Renal pelvis (tissue), 12 donors: ENCODE measurements around the gene KRT39. TPM values are rescaled to one million over a fixed set of nuclear protein-coding genes. Genes with fewer than 3 reads are reported as not detected.
"Not testable (repeated sequence)": the region's sequence is repeated elsewhere in the genome, so short reads cannot be mapped to it uniquely, and the experiment has no call there.

Source experiments
- DNase-seq: peaks from one replicate; pipeline ENCODE4 v3.0.0-alpha.2; 2013
- long read RNA-seq, 16 experiments: transcript quantifications; one replicate each; lab custom pipeline, GENCODE V29; 2026
- polyA plus RNA-seq, 3 donors: library from polyadenylated mRNA; unstranded; fragments of 120-200 nt; gene quantifications; one replicate each; pipeline ENCODE4 v1.2.1, GENCODE V29; 2013; ENCODE audit not compliant: insufficient read length in 3 of 3

The KRT39 gene
- polyA plus RNA-seq, result not detected
- long read RNA-seq, donor 1, result 0 reads
- long read RNA-seq, donor 2, result 0 reads
- long read RNA-seq, donor 3, result 0 reads
- long read RNA-seq, donor 4, result 0 reads
- long read RNA-seq, donor 5, result 0 reads
- long read RNA-seq, donor 6, result 0 reads
- long read RNA-seq, donor 7, result 0 reads
- long read RNA-seq, donor 8, result 0 reads
- long read RNA-seq, donor 9, result 0 reads
- long read RNA-seq, donor 10, result 0 reads
- long read RNA-seq, donor 11, result 0 reads
- long read RNA-seq, donor 12, result 0 reads
- long read RNA-seq, donor 13, result 0 reads
- long read RNA-seq, donor 14, result 0 reads
- long read RNA-seq, donor 15, result 0 reads
- long read RNA-seq, donor 16, result 0 reads

DNA sequence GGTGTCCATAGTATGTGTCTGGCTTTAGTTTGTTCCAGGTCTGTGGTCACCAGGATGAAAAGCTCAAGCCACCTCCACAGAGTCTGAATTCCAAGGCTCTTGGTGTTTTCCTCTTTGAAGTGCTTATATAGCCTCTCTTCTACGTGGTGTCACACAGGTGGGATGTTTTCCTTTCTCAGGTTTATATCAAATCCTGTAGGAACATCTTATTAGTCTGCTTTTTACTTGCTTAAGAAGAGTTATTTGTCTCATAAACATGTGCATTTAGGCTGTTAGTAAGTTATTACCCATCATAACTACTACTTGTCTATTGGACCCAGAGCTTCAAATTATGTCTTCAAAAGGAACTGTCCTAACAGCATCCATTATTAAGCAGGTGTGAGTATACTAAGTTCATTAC lies at the start of gene KRT39:
Gene KRT39 (minus strand): TSS at position 101 of the 400 bp plus-strand sequence. CDS start 92 bp downstream, at position 9.
- no peak for DNase-seq

DNA sequence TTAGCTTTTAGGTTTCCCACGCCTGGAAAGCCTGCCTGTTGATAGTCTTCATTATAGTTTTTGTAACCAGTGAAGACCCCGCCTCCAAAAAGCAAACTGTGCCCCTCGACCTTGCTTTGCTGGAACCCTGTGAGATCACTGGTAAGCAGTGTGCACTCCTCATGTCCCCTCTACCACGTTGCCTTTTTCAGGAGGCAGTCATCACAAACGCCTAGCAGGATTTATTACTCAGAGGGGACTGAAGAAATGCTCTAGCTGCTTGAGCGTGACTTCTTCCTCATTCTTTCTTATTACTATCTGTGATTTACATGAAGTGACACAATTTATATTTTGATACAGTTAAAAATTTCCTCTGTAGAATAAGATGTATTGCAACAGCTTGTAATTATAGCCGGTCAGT lies 48.7 kb upstream of the KRT39 start:
- no peak for DNase-seq

DNA sequence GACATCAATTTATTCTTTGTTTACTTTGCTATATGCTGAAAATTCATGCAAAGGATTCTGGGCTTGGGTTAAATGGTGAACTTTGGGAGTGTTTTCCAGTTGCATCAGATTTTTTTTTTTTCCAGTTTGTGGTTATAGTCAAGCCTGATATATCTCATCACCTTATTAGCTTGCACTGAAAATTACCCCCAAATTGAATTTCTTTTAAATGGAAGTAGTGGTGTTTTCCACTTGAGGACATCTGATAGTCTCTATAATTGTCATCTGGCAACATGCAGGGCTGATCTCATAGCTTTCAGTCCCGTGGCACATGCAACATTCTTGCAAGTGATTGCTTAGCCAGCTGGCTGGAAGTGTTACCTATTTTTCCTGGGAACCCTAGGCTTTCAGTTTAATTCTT lies 46.9 kb upstream of the KRT39 start:
- no peak for DNase-seq

DNA sequence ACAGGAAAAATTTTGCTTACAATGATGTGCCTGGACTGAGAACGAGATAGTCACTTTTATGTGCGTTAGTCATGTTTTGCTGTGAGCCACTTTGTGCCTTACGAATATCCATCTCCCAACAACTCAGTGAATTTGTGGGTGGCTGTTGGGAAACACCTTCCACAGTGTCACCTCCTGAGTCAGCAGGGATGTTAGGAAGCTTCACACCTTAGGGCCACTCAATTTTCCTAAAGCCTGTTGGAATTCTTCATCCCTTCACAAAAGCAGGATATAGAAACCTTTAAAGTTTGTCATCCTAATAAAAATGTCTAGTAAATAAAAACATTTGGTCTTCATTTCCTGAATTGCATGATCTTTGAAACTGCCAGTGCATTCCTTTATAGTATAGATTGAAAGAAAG lies 46.4 kb upstream of the KRT39 start:
- DNase-seq, result no peak

DNA sequence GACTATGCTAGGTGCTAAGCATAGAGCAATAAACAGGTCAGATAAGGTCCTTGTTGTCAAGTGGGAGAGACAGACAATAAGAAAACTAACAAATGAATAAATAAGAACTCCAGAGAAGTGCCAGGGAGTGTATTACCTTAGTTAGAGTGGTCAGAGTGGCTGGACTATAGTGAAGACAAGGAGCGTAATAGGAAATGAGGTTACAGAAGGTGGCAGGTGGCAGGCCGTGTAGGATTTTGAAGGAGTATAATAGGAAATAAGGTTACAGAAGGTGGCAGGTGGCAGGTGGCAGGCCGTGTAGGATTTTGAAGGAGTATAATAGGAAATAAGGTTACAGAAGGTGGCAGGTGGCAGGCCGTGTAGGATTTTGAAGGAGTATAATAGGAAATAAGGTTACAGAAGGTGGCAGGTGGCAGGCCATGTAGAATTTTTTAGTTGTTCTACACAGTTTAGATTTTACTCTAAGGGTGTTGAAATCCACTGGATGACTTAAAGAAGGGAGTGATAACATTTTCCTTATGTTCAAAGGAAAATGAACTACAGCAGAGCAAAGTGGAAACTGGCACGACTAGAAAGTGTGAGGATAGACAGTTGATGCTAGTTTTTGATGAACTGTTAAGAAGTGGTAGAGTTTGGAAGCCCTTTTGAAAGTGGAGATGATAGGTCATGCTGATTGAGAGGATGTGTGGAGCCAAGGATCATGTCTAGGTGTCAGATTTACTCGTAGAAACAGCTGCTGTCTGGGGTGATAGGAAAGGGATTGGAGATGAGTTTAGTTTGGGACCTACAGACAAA lies 45.8 kb upstream of the KRT39 start:
- DNase-seq, result no peak

DNA sequence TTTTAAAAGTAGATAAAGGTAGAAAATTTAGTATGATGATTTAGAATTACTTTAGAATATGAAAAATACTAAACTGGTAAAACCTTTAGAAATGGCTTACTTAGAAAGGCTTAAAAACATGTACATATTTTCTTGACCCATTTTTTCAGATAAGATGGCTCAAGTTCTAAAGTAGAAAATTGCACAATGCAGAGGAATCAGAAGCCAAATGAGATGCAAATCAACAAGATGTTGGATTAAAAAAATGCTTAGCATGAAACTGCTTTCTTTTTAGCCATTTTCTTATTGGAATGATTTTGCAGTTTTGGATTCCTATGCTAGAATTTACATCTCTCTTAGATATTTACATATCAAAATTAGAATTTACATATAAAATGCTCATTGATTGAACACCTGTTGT lies 43.7 kb upstream of the KRT39 start:
- no peak for DNase-seq

DNA sequence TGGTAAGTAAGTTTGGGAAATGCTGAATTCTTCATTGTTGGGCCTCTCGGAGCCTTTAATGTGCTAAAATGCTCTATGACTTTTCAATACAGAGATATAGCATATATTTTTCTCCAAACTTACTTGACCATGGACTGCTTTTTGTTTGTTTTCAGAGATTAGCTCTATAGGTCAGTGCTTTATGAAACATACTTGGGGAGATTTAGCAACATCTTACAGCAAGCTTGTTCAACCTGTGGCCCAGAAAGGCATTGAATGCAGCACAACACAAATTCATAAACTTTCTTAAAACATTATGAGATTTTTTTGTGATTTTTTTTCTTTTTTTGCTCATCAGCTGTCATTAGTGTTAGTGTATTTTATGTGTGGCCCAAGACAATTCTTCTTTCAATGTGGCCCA lies 43.2 kb upstream of the KRT39 start:
- DNase-seq, result no peak

DNA sequence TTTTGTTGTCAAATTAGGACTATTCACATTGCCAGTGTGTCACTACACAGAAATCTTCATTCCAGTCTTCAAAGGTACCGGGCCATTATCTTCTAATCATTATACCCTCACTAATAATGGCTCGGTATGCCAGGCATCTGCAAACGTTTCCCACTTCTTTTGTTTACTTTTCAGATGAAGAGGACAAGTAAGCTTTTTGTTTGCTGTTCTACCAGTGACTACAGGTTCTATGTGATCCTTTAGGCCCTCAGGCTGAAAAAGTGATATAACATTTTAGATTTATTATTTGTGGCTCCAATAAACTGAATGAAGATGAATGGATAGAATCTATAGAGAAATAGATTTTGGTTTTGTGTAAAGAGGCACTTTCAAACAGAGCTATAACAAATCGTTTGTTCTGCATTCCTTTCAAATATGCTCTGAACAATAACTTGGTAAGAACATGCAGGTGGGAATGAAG lies 42.6 kb upstream of the KRT39 start:
- DNase-seq, result no peak

DNA sequence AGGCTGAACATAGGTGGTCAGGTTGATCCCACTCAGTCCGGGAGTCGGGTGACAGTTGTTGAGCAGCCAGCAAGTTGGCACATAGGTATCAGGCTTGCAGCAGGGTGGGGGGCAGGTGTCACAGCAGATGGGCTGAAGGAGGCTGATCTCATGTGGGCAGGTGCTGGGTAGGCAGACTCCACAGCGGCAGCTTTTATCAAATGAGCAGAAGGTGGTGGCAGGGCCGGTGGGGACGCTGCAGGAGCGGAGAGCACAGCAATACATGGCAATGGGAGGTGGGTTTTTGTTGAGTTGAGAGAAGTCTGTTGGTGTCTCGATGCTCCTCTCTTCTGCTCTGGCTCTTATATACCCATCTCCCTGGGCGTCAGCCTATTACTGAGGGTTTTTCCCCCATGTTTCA lies 42.1 kb upstream of the KRT39 start, which contains the start of gene KRTAP3-1:
Gene KRTAP3-1 (minus strand): TSS at position 318 of the 400 bp plus-strand sequence. CDS start 54 bp downstream, at position 264.
- no peak for DNase-seq

DNA sequence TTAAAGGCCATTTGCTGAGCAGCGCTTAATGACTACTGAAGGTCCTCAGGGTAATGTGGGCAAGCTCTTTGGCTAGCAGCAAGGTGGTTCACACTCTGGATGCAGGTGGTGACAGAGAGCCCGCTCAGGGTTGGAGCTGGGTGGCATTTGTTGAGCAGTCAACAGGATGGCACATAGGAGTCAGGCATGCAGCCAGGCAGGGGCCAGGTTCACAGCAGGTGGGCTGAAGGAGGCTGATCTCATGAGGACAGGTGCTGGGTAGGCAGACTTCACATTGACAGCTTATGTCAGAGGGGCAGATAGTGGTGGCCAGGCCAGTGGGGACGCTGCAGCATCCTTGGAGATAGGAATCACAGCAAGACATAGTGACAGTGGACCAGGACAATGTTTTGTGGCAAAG lies 37.6 kb upstream of the KRT39 start:
- DNase-seq, result no peak

DNA sequence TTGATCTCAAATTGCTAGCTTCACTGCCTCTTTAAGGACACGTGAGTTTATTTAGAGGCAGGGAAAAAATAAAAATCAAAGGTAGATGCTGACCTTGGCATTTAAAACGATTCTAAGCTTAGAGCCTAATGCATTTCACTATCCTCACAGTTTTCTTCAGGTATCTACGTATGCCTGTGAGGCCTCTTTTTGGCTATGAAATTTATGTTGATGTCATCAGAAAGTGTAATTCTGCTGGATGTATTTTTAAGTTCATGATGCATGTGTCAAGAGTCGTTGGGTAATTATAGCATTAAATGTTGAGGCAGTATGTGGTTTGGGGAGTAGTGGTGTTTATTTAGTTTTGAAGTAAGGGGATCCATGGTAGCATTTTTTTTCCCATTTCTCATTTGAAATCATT lies 37.2 kb upstream of the KRT39 start:
- DNase-seq, result no peak

DNA sequence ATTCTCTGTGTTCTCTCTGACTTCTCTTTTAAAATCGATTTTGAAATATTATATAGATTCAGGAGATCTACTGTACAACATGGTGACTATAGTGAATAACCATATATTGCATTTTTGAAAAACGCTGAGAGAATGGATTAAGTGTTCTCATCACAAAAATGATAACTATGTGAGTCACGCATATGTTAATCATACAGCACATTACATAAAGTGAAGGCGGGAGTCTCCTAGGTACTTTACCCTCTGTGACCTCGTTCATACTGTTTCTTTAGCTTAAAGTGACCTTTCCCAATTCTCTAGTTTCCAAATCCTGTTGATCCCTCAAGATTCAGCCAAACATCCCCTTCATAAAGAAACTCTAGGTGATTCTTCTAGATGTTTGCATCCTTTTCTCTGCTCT lies 36.1 kb upstream of the KRT39 start:
- DNase-seq, result no peak

DNA sequence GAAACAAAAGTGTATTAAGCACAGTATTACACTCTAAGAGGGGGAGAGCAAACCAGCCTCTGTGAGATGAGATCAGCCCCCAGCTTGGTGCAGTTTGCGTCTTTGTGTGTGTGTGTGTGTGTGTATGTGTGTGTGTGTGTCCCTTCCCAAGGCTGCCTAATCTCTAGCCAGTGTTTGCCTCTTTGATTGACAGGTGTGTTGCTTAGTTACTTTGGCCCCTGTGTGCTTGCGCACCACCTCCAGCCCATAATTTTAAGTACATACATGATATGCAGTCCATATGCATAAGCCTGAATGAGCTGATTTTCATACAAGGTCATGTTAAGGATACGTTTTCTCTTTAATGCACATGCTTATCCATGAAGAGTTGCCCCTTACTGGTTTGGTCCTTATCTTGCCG lies 35.0 kb upstream of the KRT39 start:
- DNase-seq, result no peak

DNA sequence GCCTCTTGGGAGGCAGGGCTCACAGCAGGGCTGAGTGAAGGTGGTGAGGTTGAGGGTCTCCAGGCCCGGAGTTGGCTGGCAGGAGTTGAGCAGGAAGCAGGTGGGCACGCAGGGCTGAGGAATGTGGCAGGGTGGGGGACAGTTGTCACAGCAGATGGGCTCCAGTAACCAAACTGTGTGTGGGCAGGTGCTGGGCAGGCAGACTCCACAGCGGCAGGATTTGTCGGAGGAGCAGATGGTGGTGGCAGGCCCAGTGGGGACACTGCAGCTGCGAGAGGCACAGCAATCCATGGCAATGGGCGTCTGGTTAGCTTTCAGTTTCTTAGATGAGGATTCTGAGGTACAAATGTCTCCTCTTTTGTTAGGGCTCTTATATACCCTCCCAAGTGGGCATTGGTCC lies 32.8 kb upstream of the KRT39 start, which contains the start of gene KRTAP3-2:
Gene KRTAP3-2 (minus strand): TSS at position 344 of the 400 bp plus-strand sequence. CDS start 53 bp downstream, at position 291.
- not testable (repeated sequence) for DNase-seq

DNA sequence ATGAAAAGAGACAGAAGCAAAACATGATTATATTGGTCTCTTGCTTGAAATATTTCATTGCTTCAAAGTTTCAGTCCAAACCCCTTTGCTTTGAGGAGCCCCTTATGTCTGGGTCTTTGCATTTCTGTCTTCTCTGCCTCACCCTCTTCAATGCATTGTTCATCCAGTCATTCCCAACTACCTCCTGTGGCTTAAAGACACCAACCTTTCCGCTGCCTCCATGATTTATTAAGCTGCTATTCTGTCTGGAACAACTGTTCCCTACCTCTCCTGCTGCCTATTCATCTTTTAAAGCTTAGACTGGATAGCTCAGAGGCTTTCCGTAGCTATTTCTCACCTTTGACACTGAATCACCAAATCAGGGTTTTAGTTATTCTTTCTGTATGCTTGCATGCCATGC lies 30.6 kb upstream of the KRT39 start:
- DNase-seq, result no peak

DNA sequence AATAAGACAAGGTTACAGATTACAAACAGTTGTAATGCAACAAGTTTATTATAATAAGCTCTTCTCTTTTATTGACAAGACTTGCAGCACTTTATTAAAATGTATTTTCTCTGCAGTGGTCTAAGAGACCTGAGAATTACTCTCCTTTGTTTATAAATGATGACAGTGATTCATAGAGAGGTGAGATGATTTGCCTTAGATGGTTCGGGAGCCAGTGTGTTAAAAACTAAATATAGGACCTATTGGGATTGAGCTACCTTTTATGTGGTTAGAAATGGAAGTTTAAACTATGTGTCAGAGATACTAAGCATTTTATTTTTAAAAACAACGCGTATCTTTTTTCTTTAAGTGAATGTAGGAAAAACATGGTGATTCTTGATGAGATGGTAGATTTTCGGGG lies 30.1 kb upstream of the KRT39 start:
- DNase-seq, result no peak

DNA sequence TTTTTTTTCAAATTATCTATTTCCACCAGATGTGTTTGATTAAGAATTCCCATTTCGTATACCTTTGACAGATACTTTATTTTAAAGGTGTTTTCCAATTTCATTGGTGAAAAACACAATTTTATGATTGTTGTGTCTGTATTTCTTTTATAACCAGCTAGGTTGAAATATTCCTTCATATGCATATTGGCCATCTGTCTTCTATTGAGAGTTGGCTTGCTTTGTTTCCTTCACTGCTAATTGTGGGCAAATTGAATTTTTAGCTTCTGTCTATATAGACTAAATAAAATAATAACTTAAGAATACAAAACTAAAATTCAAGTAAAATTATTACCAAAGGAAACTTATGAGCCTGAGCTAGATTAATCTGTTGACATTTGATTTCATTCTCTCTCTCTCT lies 28.4 kb upstream of the KRT39 start:
- no peak for DNase-seq

DNA sequence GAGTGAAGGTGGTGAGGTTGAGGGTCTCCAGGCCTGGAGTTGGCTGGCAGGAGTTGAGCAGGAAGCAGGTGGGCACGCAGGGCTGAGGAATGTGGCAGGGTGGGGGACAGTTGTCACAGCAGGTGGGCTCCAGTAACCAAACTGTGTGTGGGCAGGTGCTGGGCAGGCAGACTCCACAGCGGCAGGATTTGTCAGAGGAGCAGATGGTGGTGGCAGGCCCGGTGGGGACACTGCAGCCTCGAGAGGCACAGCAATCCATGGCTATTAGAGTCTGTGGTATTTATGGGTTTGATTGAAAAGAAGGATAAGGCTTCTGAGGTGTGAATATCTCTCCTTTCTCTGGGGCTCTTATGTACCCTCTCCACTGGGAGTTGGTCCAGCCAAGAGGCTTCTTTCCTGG lies 27.1 kb upstream of the KRT39 start, which contains the start of gene KRTAP3-3:
Gene KRTAP3-3 (minus strand): TSS at position 326 of the 400 bp plus-strand sequence. CDS start 67 bp downstream, at position 259.
- DNase-seq, result no peak

DNA sequence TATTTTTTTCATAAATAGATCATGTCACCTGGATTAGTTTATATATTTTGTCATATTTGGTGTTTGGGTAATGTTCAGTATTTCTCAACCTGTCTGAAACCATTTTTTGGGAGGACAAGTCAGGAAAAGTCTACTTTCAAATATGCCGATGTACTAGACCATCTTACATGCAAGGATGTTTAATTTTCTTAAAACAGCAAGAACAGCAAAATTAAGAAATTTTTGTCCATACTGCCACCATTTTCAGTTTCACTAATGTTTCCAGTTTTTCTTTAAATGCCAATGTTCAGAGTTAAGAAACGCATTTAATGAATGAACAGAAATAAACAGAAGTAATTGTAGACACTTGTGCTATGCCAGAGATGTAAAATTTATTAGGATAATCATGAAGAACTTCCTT lies 26.3 kb upstream of the KRT39 start:
- no peak for DNase-seq

DNA sequence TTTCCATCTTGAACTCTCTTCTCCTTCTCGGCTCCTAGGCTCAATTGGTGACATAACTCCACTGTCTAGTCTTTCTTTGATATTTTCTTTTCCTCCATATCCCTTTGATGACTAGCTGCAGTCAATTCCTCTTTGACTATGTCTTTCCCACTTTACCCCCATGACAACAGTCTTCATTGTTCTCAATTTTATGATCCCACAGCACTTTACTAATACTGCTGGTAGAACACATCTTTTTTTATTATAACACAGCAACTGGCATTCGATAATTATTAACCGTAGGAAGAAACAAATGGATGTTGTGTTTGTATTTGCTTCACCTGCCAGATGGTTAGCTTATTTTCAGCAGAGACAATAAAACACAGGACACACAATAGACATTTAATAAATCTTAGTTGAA lies 25.9 kb upstream of the KRT39 start:
- DNase-seq, result no peak

DNA sequence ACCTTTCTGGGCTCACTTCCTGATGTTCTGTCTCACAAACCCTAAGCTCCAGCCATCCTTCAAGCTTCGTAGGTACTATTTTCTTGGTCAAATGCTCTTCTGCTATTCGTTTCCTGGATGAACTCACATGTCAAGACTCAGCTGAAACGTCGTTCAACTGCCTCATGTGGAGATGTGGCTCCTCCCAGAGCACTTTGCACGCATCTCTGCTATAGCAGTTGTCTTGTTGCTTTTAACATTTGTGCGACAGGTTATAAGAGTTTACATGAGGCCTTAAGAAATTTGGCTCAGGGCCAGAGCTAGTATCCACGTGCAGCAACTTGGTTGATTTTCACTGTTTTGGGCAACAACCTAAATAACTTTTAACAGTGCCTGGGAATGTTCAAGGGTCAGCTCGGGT lies 20.2 kb upstream of the KRT39 start:
- DNase-seq, result no peak

DNA sequence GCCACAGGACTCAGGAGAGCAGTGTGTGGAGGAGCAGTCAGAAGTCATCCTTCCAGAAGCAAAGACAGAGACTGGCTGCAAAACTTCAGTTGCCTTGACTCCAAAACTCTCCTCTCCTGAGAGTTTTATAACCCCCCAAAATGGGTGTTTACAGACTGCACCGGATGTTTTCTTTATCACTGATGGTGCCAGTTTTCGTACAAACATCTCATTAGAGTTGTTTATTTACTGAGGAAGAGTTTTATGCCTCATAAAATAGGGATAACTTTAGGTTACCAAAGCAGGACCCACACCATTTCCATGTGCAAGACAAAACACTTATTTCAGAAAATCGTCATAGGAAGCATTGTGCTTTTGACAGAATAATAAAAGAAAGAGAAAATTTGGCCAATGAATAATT lies 17.5 kb upstream of the KRT39 start, which contains the start of gene KRT40:
Gene KRT40 (minus strand): TSS at position 101 of the 400 bp plus-strand sequence. CDS start 53 bp downstream, at position 48.
- no peak for DNase-seq

DNA sequence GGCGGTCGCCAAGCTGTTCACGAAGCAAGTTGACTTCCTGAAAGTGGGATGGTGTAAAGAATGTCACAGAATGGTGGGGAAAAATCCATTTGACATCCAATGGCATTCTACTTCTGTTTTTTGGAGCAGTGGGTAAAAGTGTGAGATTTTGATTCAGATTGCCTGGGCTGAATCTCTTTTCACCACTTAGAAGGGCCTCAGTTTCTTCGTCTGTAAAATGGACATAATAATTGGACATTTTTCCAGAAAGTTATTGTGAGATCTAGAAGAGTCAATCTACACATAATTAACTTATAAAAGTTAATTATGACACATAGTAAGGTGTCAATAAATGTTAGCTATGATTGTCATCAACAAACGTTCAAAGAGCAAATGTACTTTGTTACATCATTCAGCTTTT lies 14.4 kb upstream of the KRT39 start:
- no peak for DNase-seq
